Prostate gland (tissue), 2 donors: Measurements from ENCODE around the gene AKAP7. TPM values are rescaled to one million over a fixed set of nuclear protein-coding genes. Genes with fewer than 3 reads are reported as not detected.

Experiments used
- DNase-seq: peaks from one replicate; pipeline ENCODE4 v3.0.0-alpha.2; 2019; ENCODE audit warnings: low spot score
- H3K27ac ChIP-seq, 2 donors: fragments of 200-600 bp; sonication (generic); 2 replicates each; pipeline ENCODE4 v1.5.1; 2017 to 2019
- H3K27me3 ChIP-seq: fragments of 200-600 bp; sonication (generic); replicated peaks from 2 replicates; pipeline ENCODE4 v1.5.1; 2019; ENCODE audit not compliant: insufficient read depth
- H3K36me3 ChIP-seq, 2 donors: fragments of 200-600 bp; sonication (generic); 1 replicate in 1 of 2; 2 replicates in 1 of 2; pipeline versions ENCODE4 v1.5.1 to v1.8.1; 2017 to 2019
- H3K4me1 ChIP-seq: fragments of 200-600 bp; sonication (generic); replicated peaks from 2 replicates; pipeline ENCODE4 v1.5.1; 2019
- H3K4me3 ChIP-seq, 2 donors: fragments of 200-600 bp; sonication (generic); 2 replicates each; pipeline ENCODE4 v1.5.1; 2017 to 2019
- H3K9me3 ChIP-seq: fragments of 200-600 bp; sonication (generic); 2 replicates; pipeline ENCODE4 v1.5.1; 2017
- POLR2A ChIP-seq: fragments of 450-650 bp; IDR thresholded peaks from one replicate; pipeline ENCODE4 v1.6.1; 2016; ENCODE audit warnings: antibody characterized with exemption, mild to moderate bottlenecking
- POLR2AphosphoS5 ChIP-seq: sonication (generic); formaldehyde crosslinking; IDR thresholded peaks from one replicate; pipeline ENCODE4 v1.6.1; 2017; ENCODE audit warnings: antibody characterized with exemption
- WGBS: methylation state at CpG from one replicate; pipeline ENCODE4 v1.1.5; 2018; 5-methylcytosine and 5-hydroxymethylcytosine counted together
- intact Hi-C: fragments of 100-400 bp; cut with DNase I; formaldehyde crosslinking; loops from one replicate; pipeline ENCODE4 v1.14.2; 2022
- total RNA-seq, 2 donors: library from RNA; depleted of rRNA; stranded (reverse); fragments of >200 nt; gene quantifications; one replicate each; pipeline ENCODE4 v1.1.0, GENCODE V29; 2016
- TF ChIP-seq, protein P1 (sequence below), 4 experiments: fragments of 200-600 bp in 2 of 4; fragments of 450-650 bp in 2 of 4; sonication (generic) in 2 of 4; IDR thresholded peaks; 1 replicate in 3 of 4; 2 replicates in 1 of 4; pipeline ENCODE4 v1.5.1; 2016 to 2019; ENCODE audit warnings: antibody characterized with exemption in 4 of 4, mild to moderate bottlenecking in 2 of 4, moderate library complexity in 2 of 4

The AKAP7 gene
- total RNA-seq, 2 donors from 2014 or later: 23.7 to 34.3 TPM

DNA sequence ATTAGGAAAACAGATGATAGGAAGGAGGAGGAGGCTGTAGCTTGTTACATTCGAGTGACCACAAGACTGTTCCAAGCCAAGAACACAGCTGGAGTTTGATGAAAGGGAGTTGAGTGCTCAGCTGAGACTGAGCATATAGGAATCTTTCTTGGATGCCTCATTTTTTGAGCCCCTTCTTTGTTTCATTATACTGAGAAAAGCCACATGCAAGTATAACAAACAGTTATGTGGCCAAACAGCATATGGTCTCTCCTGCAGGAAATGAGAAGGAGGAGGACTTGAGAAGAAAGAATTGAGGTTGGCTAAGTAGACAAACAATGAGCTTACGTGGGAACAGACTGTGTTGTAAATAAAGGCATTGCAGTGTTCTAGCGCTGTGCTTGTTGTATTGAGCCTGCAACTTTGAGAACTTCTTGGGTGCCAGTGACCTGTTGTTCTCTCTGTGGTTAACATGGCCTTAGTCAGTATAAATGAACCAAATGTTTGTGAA lies 78.3 kb downstream of the AKAP7 start:
- Histone ChIP-seq H3K27me3 (no peaks in the 10 kb centered on the region), H3K4me1 (no peaks in the 10 kb centered on the region), H3K9me3 (no peaks in the 10 kb centered on the region), H3K4me3 (no peak overlapping the region), H3K36me3 (no peaks in the 10 kb centered on the region), H3K27ac (no peak overlapping the region)
- TF ChIP-seq, protein P1, sequence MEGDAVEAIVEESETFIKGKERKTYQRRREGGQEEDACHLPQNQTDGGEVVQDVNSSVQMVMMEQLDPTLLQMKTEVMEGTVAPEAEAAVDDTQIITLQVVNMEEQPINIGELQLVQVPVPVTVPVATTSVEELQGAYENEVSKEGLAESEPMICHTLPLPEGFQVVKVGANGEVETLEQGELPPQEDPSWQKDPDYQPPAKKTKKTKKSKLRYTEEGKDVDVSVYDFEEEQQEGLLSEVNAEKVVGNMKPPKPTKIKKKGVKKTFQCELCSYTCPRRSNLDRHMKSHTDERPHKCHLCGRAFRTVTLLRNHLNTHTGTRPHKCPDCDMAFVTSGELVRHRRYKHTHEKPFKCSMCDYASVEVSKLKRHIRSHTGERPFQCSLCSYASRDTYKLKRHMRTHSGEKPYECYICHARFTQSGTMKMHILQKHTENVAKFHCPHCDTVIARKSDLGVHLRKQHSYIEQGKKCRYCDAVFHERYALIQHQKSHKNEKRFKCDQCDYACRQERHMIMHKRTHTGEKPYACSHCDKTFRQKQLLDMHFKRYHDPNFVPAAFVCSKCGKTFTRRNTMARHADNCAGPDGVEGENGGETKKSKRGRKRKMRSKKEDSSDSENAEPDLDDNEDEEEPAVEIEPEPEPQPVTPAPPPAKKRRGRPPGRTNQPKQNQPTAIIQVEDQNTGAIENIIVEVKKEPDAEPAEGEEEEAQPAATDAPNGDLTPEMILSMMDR (IDR thresholded peaks at IDR 0.05): no peak
- TF ChIP-seq POLR2AphosphoS5 (no peak), POLR2A (no peak)
- WGBS: 59% methylated on average over 3 of the region's 3 CpGs
- intact Hi-C loops: no loop called here
- DNase-seq: no peak

DNA sequence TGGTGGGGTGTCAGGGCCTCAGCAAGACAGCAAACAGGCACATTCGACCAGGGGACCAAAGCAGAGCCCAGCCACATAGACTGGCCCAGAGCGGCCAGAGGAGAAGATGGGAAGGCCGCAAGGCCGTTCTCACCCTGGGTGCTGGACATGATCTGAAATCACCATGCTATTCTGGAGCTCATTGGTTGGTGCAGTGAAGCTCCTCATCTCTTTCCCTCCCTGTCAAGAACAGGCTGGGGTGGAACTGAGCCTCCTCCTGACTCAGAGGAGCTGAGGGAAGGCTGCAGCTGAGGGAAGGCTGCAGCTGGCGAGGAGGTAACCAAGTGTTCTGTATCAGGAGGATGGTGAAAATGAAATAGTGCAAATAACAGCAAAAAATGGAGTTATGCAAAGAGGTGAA lies 80.0 kb downstream of the AKAP7 start:
- Histone ChIP-seq H3K4me1 (no peaks in the 10 kb centered on the region), H3K27me3 (no peaks in the 10 kb centered on the region), H3K27ac (no peak overlapping the region), H3K9me3 (no peaks in the 10 kb centered on the region), H3K36me3 (no peaks in the 10 kb centered on the region), H3K4me3 (no peak overlapping the region)
- intact Hi-C loops: no loop called here
- TF ChIP-seq POLR2AphosphoS5 (no peak), POLR2A (no peak)
- TF ChIP-seq, protein P1 (IDR thresholded peaks at IDR 0.05): no peak
- DNase-seq: no peak
- WGBS: 96% methylated on average over 5 of the region's 5 CpGs

DNA sequence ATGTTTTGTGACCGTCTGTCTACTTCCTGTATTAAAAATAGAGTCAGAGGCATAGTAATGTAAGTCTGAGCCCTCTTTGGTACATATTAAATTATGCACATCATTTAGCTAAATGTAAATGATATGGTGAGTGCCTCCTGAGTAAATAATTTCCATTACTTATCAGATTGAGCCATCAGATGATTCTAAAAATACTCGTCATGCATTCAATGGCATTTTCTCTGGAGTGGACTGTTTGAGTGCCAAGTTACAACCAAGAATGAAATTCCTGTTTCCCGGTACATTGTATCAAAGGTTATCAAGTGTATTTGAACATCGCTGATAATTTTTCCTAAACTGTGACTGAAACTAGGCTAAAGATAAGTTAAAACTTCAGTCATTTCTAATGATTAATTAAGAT lies 81.0 kb downstream of the AKAP7 start:
- H3K4me1 ChIP-seq: no peaks in the 10 kb centered on the region
- no peaks in the 10 kb centered on the region for H3K9me3 ChIP-seq
- TF ChIP-seq POLR2AphosphoS5 (no peak), POLR2A (no peak)
- TF ChIP-seq, protein P1 (IDR thresholded peaks at IDR 0.05): no peak
- H3K36me3 ChIP-seq: no peaks in the 10 kb centered on the region
- no peak overlapping the region for H3K27ac ChIP-seq
- 71% methylated on average over 4 of the region's 4 CpGs for WGBS
- no peaks in the 10 kb centered on the region for H3K27me3 ChIP-seq
- H3K4me3 ChIP-seq: no peak overlapping the region
- no peak for DNase-seq
- intact Hi-C loops: no loop called here

DNA sequence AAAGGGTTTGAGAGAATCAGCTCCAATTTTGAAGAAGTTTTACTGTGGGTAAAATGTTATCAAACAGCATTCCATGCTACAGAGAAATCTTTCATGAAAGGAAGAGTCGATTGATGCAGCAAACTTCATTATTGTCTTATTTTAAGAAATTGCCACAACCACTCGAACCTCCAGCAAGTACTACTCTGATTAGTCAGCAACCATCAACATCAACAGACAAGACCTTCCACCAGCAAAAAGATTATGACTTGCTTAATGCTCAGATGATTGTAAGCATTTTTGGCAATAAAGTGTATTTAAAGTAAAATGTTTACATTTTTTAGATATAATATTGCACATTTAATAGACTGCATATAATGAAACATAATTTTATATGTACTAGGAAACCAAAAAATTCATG lies 87.5 kb downstream of the AKAP7 start:
- Histone ChIP-seq H3K27me3 (no peaks in the 10 kb centered on the region), H3K27ac (no peak overlapping the region), H3K4me3 (no peak overlapping the region), H3K4me1 (no peaks in the 10 kb centered on the region), H3K36me3 (no peaks in the 10 kb centered on the region), H3K9me3 (no peaks in the 10 kb centered on the region)
- DNase-seq: no peak
- WGBS: 93% methylated on average over 2 of the region's 2 CpGs
- intact Hi-C loops: no loop called here
- TF ChIP-seq POLR2A (no peak), POLR2AphosphoS5 (no peak)
- TF ChIP-seq, protein P1 (IDR thresholded peaks at IDR 0.05): no peak

DNA sequence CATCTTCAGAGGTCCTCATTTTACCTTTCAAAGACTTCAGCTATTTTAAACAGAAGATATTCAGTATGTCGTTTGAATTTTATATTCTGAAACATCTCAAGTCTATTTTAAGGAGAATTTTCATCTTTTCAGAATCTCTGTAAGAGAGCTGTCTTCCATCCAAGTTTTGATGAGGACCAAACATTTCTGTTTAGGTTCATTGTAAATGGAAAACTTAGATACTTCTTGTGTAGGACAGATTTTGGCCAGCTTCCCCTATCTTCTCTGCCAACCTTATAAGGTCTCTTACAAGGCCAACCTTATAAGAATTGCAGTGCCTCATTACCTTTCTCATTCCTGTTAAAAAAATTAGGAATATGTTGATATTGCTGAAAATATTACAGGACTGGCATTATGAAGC lies 88.1 kb downstream of the AKAP7 start:
- Histone ChIP-seq H3K4me1 (no peaks in the 10 kb centered on the region), H3K27ac (no peak overlapping the region), H3K4me3 (no peak overlapping the region), H3K36me3 (no peaks in the 10 kb centered on the region), H3K9me3 (no peaks in the 10 kb centered on the region), H3K27me3 (no peaks in the 10 kb centered on the region)
- TF ChIP-seq POLR2AphosphoS5: no peak
- TF ChIP-seq, protein P1 (IDR thresholded peaks at IDR 0.05): no peak
- no peak for TF ChIP-seq POLR2A
- DNase-seq: no peak
- intact Hi-C loops: no loop called here
- 80% methylated on average over 1 of the region's 1 CpG for WGBS
